LHCN-M2 (cell line): ENCODE results near the gene ZNF407. TPM values are rescaled to one million over a fixed set of nuclear protein-coding genes. Genes with fewer than 3 reads are reported as not detected.
"Not testable (repeated sequence)": the region's sequence is repeated elsewhere in the genome, so short reads cannot be mapped to it uniquely, and the experiment has no call there.

Experiments
- DNase-seq: peaks from one replicate; pipeline ENCODE4 v3.0.0-alpha.2; 2012; ENCODE audit warnings: low read depth
- total RNA-seq: library from RNA; depleted of rRNA; stranded (reverse); fragments of >200 nt; gene quantifications from 2 replicates; pipeline ENCODE4 v1.2.3, GENCODE V29; 2014

Gene ZNF407
- total RNA-seq, 1 experiment from 2014 or later, result 9.5 TPM

GRCh38 chr18:75088622-75089211 lies 491.0 kb downstream of the ZNF407 start:
- DNase-seq, result no peak

GRCh38 chr18:75089748-75090327 lies 492.2 kb downstream of the ZNF407 start:
- DNase-seq, result no peak

- DNase-seq, result no peak
These were observed 492.7 kb downstream of the ZNF407 start for GRCh38 chr18:75090336-75090735.

- no peak for DNase-seq
These were observed 500.0 kb downstream of the ZNF407 start for GRCh38 chr18:75097491-75098225.

- DNase-seq, result no peak
These were observed 503.4 kb downstream of the ZNF407 start for GRCh38 chr18:75100832-75101630.

GRCh38 chr18:75101916-75102315 lies 504.2 kb downstream of the ZNF407 start:
- DNase-seq, result no peak

- not testable (repeated sequence) for DNase-seq
These were observed 506.4 kb downstream of the ZNF407 start for GRCh38 chr18:75104029-75104428.

- DNase-seq, result no peak
These were observed 506.8 kb downstream of the ZNF407 start for GRCh38 chr18:75104483-75104882.

- DNase-seq, result no peak
These were observed 508.0 kb downstream of the ZNF407 start for GRCh38 chr18:75105551-75106254.

GRCh38 chr18:75106746-75107145 lies 509.1 kb downstream of the ZNF407 start:
- DNase-seq, result no peak

- DNase-seq, result no peak
These were observed 509.7 kb downstream of the ZNF407 start for GRCh38 chr18:75107196-75107930.

GRCh38 chr18:75107931-75108276 lies 510.2 kb downstream of the ZNF407 start:
- DNase-seq, result no peak

- no peak for DNase-seq
These were observed 511.1 kb downstream of the ZNF407 start for GRCh38 chr18:75108579-75109318.

GRCh38 chr18:75109319-75109691 lies 511.6 kb downstream of the ZNF407 start:
- DNase-seq, result no peak

GRCh38 chr18:75109819-75110218 lies 512.1 kb downstream of the ZNF407 start:
- DNase-seq, result no peak

GRCh38 chr18:75110311-75110710 lies 512.6 kb downstream of the ZNF407 start:
- DNase-seq, result no peak

GRCh38 chr18:75110846-75111415 lies 513.3 kb downstream of the ZNF407 start:
- DNase-seq, result no peak

GRCh38 chr18:75111760-75112159 lies 514.1 kb downstream of the ZNF407 start:
- DNase-seq, result peak; percentile 44

- DNase-seq, result no peak
These were observed 514.8 kb downstream of the ZNF407 start for GRCh38 chr18:75112186-75113096.
